Activated CD8-positive, alpha-beta T cell treated with anti-CD3 and anti-CD28 coated beads for 36 hours (primary cell): ENCODE measurements around the gene FGF14. TPM values are rescaled to one million over a fixed set of nuclear protein-coding genes. Genes with fewer than 3 reads are reported as not detected.

Experiments
- ATAC-seq: fragments of 200-7000 bp; cut with Tn5 transposase; one replicate; pipeline ENCODE4 v1.10.0; 2021; ENCODE audit warnings: mild to moderate bottlenecking, moderate library complexity
- CTCF ChIA-PET: fragments of 350-600 bp; sonication (Branson Sonifier 250); formaldehyde crosslinking; loops from one replicate; lab custom pipeline; 2021; ENCODE audit warnings: antibody characterized with exemption; lab: Charles Lee
- POLR2A ChIA-PET: fragments of 350-600 bp; sonication (Branson Sonifier 250); formaldehyde crosslinking; loops from one replicate; lab custom pipeline; 2021; ENCODE audit warnings: antibody characterized with exemption; lab: Charles Lee
- DNase-seq: peaks from one replicate; pipeline ENCODE4 v3.0.0-alpha.2; 2020
- H3K27ac Mint-ChIP-seq: one replicate; pipeline ENCODE4 v1.8.0; 2021; ENCODE audit warnings: mild to moderate bottlenecking, mixed read lengths
- H3K27me3 Mint-ChIP-seq: one replicate; pipeline ENCODE4 v1.8.0; 2021; ENCODE audit warnings: mixed read lengths
- H3K36me3 Mint-ChIP-seq: one replicate; pipeline ENCODE4 v1.8.0; 2021; ENCODE audit warnings: low read depth, mixed read lengths
- H3K4me1 Mint-ChIP-seq: one replicate; pipeline ENCODE4 v1.8.0; 2021; ENCODE audit warnings: low read depth, mixed read lengths
- H3K4me3 Mint-ChIP-seq: one replicate; pipeline ENCODE4 v1.8.0; 2021; ENCODE audit warnings: mild to moderate bottlenecking, moderate library complexity, mixed read lengths
- H3K9me3 Mint-ChIP-seq: one replicate; pipeline ENCODE4 v1.8.0; 2021; ENCODE audit warnings: mixed read lengths
- CTCF ChIP-seq: fragments of 200-600 bp; IDR thresholded peaks from one replicate; pipeline ENCODE4 v1.8.0; 2022; ENCODE audit warnings: antibody characterized with exemption, mild to moderate bottlenecking
- intact Hi-C: fragments of 100-400 bp; cut with micrococcal nuclease; formaldehyde crosslinking; loops from one replicate; pipeline ENCODE4 v1.10.0; 2022
- total RNA-seq, 2 experiments: library from RNA; stranded (reverse); gene quantifications; one replicate each; pipeline ENCODE4 v1.2.3, GENCODE V29; 2021

FGF14 gene
- total RNA-seq, 2 experiments from 2014 or later: not detected

DNA sequence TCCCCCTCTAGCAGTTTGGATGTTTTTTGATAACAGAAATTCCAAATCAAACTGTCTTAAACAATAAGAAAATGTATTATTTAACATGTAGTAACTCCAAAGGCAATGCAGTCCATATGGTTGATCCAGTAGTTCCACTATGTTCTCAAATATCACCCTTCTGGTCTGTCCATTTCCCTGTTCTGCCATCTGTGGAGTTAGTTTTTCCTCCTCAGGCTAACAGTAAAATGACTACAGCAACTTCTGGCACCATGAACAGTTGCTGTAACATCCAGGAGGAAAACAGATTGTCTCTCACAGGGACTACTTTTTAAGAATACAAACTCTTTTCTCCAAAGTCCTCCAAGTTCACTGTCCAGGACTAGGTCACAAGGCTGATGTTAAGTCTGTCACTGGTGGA lies 455.4 kb downstream of the FGF14 start:
- DNase-seq: no peak
- H3K9me3 Mint-ChIP-seq: peaks cover 1% of the 10 kb centered on the region
- H3K36me3 Mint-ChIP-seq: no peaks in the 10 kb centered on the region
- H3K27ac Mint-ChIP-seq: no peak overlapping the region
- ChIA-PET CTCF (no interaction called here), POLR2A (no interaction called here)
- no peak overlapping the region for H3K4me3 Mint-ChIP-seq
- peaks cover 1% of the 10 kb centered on the region for H3K27me3 Mint-ChIP-seq
- TF ChIP-seq CTCF: no peak
- H3K4me1 Mint-ChIP-seq: no peaks in the 10 kb centered on the region
- intact Hi-C loops: loop anchor here (10.0 kb wide), 1 partner anchor 608 kb away; no protein-coding TSS in a partner anchor
- no peak for ATAC-seq

DNA sequence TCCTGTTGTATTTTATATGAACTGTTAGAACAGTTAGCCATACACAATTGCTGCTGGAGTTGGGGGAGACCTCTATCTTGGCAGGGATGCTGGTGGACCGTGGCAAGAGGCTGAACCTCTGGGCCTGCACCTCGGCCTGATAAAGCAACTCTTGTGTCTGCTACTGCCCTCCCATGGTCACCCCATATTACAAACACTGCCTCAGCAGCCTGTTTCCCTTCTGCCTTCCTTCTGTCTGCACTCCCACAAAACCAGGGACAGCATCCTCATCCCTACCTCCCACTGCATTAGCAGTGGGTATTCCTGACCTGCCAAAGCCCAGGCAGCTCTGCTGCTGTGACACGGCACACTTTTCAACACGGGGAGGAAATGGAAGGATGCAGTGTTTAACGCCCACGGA lies 456.4 kb downstream of the FGF14 start:
- ATAC-seq: no peak
- no peak for TF ChIP-seq CTCF
- no peak for DNase-seq
- POLR2A ChIA-PET: no interaction called here
- intact Hi-C loops: loop anchor here (10.0 kb wide), 1 partner anchor 609 kb away; no protein-coding TSS in a partner anchor
- Mint-ChIP-seq H3K4me1 (no peaks in the 10 kb centered on the region), H3K27ac (no peak overlapping the region), H3K9me3 (peaks cover 1% of the 10 kb centered on the region), H3K36me3 (no peaks in the 10 kb centered on the region), H3K4me3 (no peak overlapping the region), H3K27me3 (no peaks in the 10 kb centered on the region)
- CTCF ChIA-PET: no interaction called here

DNA sequence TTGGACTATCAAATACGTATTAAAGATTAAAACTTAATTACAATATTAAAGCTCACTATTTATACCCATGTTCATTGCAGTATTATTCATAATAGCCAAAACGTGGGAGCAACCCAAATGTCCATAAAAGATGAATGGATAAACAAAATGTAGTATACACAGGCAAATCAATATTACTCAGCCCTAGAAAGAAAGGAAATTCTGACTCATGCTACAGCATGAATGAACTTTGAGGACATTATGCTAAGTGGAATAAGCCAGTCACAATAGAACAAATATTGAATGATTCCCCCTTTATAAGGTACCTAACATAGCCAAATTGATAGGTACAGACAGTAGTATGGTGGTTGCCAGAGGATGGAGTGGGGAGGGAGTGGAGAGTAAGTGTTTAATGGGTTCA lies 457.3 kb downstream of the FGF14 start:
- H3K9me3 Mint-ChIP-seq: peaks cover 1% of the 10 kb centered on the region
- POLR2A ChIA-PET: no interaction called here
- no peaks in the 10 kb centered on the region for H3K36me3 Mint-ChIP-seq
- CTCF ChIA-PET: no interaction called here
- no peaks in the 10 kb centered on the region for H3K4me1 Mint-ChIP-seq
- H3K27me3 Mint-ChIP-seq: no peaks in the 10 kb centered on the region
- no peak for ATAC-seq
- TF ChIP-seq CTCF: no peak
- H3K4me3 Mint-ChIP-seq: no peak overlapping the region
- intact Hi-C loops: loop anchor here (10.0 kb wide), 1 partner anchor 610 kb away; no protein-coding TSS in a partner anchor
- no peak for DNase-seq
- H3K27ac Mint-ChIP-seq: no peak overlapping the region

DNA sequence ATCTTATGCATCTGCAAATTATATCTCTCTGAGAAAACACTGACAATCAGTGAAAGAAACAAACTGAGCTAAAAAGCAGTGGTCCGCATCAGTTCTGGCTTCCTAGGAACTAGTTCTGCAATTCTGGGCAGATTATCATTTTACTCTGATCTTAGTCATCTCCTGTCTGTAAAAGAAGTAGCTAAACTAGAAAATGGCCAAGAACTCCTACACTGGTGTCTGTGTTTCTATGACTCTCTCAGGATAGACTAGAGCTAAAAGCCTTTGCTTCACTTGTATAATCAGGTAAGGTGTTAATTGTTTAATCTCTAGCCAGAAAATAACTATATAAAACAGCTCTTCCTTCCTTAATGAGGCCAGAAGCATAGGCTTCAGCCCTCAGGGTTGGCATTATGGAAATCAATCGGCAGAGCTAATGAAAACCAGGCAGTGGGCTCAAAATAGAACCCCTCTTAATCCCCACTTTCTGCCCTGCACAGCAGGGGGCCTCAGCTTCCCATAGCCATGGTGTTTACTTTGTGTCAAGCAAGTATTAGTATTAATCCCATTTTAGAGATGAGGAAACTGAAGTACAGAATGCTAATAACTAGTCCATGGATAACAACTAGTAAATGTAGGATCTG lies 459.2 kb downstream of the FGF14 start:
- H3K27ac Mint-ChIP-seq: no peak overlapping the region
- peaks cover 1% of the 10 kb centered on the region for H3K9me3 Mint-ChIP-seq
- H3K27me3 Mint-ChIP-seq: no peaks in the 10 kb centered on the region
- ChIA-PET POLR2A (no interaction called here), CTCF (interaction anchor here (1.0 to 1.6 kb wide), 3 partner anchors 513 to 613 kb away, joined by 3 to 5 read pairs (median 4); no protein-coding TSS in a partner anchor)
- no peaks in the 10 kb centered on the region for H3K36me3 Mint-ChIP-seq
- TF ChIP-seq CTCF: no peak
- intact Hi-C loops: loop anchor here (10.0 kb wide), 1 partner anchor 612 kb away; no protein-coding TSS in a partner anchor
- H3K4me1 Mint-ChIP-seq: no peaks in the 10 kb centered on the region
- ATAC-seq (no peak), DNase-seq (no peak)
- H3K4me3 Mint-ChIP-seq: no peak overlapping the region

- TF ChIP-seq CTCF: peak; percentile 23
- H3K27me3 Mint-ChIP-seq: no peaks in the 10 kb centered on the region
- ChIA-PET CTCF (interaction anchor here (1.0 to 1.6 kb wide), 3 partner anchors 514 to 614 kb away, joined by 3 to 5 read pairs (median 4); no protein-coding TSS in a partner anchor), POLR2A (no interaction called here)
- intact Hi-C loops: loop anchor here (10.0 kb wide), 1 partner anchor 613 kb away; no protein-coding TSS in a partner anchor
- H3K9me3 Mint-ChIP-seq: no peaks in the 10 kb centered on the region
- no peak overlapping the region for H3K4me3 Mint-ChIP-seq
- no peaks in the 10 kb centered on the region for H3K4me1 Mint-ChIP-seq
- ATAC-seq (no peak), DNase-seq (peak; percentile 21)
- H3K27ac Mint-ChIP-seq: no peak overlapping the region
- no peaks in the 10 kb centered on the region for H3K36me3 Mint-ChIP-seq
Measured at GRCh38 chr13:101942038-101942437, 459.8 kb downstream of the FGF14 start.
